Fibroblast of pulmonary artery (primary cell): ENCODE results near the gene NXPH2.

ENCODE experiments used
- DNase-seq: peaks from one replicate; pipeline ENCODE4 v3.0.0-alpha.2; 2010; ENCODE audit warnings: low read depth
- H3K4me3 ChIP-seq: replicated peaks from 2 replicates; pipeline ENCODE4 v1.5.1; 2011; ENCODE audit warnings: low read depth, mild to moderate bottlenecking, control low read depth, low read length, moderate library complexity
- CTCF ChIP-seq: IDR thresholded peaks from 2 replicates; pipeline ENCODE4 v1.5.1; 2011; ENCODE audit warnings: mild to moderate bottlenecking, control low read depth, low read length, inconsistent platforms; ENCODE audit errors: missing control alignments

Gene NXPH2

GRCh38 chr2:138814123-138814898, 34.1 kb upstream of the NXPH2 start:
- no peak for DNase-seq
- no peak overlapping the region for H3K4me3 ChIP-seq
- peak; percentile 14 for TF ChIP-seq CTCF

- no peak for TF ChIP-seq CTCF
These were observed 31.2 kb upstream of the NXPH2 start for GRCh38 chr2:138811431-138811830.

GRCh38 chr2:138794724-138795123, 14.5 kb upstream of the NXPH2 start:
- DNase-seq = no peak
- no peak overlapping the region for H3K4me3 ChIP-seq
- no peak for TF ChIP-seq CTCF

More at GRCh38 chr2:138811431-138811830, 31.2 kb upstream of the NXPH2 start:
- no peak for DNase-seq
- H3K4me3 ChIP-seq = no peak overlapping the region

- DNase-seq = peak; percentile 54
- TF ChIP-seq CTCF = peak; percentile 70
- H3K4me3 ChIP-seq = no peak overlapping the region
These were observed 7.0 kb upstream of the NXPH2 start for GRCh38 chr2:138787053-138787666.

GRCh38 chr2:138782383-138782782, 2.2 kb upstream of the NXPH2 start:
- DNase-seq = no peak
- no peak for TF ChIP-seq CTCF

GRCh38 chr2:138780908-138781307, 718 bp upstream of the NXPH2 start:
- no peak for TF ChIP-seq CTCF
- DNase-seq = no peak
- no peak overlapping the region for H3K4me3 ChIP-seq

More at GRCh38 chr2:138782383-138782782, 2.2 kb upstream of the NXPH2 start:
- H3K4me3 ChIP-seq = no peak overlapping the region
